GM12891 (cell line): ENCODE results near the gene FAM89B.
"Not testable (repeated sequence)": the region's sequence is repeated elsewhere in the genome, so short reads cannot be mapped to it uniquely, and the experiment has no call there.

Experiments
- PAX5 ChIP-seq: IDR thresholded peaks from 2 replicates; pipeline ENCODE4 v1.6.1; 2011; ENCODE audit warnings: low read length, moderate library complexity, mild to moderate bottlenecking; ENCODE audit not compliant: insufficient read depth, severe bottlenecking
- POLR2A ChIP-seq: IDR thresholded peaks from 2 replicates; pipeline ENCODE4 v1.6.1; 2011; ENCODE audit warnings: low read depth, low read length, control low read depth
- POLR2AphosphoS5 ChIP-seq: IDR thresholded peaks from 2 replicates; pipeline ENCODE4 v1.6.1; 2011; ENCODE audit warnings: low read depth, low read length, control low read depth
- TAF1 ChIP-seq: IDR thresholded peaks from 2 replicates; pipeline ENCODE4 v1.6.1; 2011; ENCODE audit warnings: low read depth, low read length, control low read depth

DNA sequence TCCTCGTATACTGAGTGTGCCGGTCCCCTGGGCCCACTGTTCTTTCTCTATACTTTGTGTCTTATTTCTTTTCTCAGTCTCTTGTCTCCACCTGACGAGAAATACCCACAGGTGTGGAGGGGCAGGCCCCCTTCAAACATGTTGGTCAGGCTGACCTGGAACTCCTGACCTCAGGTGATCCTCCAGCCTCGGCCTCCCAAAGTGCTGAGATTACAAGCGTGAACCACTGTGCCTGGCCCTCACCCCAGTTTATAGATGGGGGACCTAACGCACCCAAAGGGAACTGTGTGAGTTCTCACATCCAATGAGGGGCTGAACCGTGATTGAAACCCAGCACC is 48.7 kb upstream of the FAM89B start:
- not testable (repeated sequence) for TF ChIP-seq PAX5, TAF1, POLR2A, POLR2AphosphoS5
